IPS-15b (cell line): ENCODE measurements around the gene ZNF407.
"Not testable (repeated sequence)": the region's sequence is repeated elsewhere in the genome, so short reads cannot be mapped to it uniquely, and the experiment has no call there.

Experiments used
- H3K27me3 ChIP-seq: one replicate; pipeline ENCODE4 v1.6.1; 2013; ENCODE audit warnings: low read length; ENCODE audit not compliant: control insufficient read depth, insufficient read depth
- H3K36me3 ChIP-seq: one replicate; pipeline ENCODE4 v1.6.1; 2013; ENCODE audit warnings: low read length; ENCODE audit not compliant: control insufficient read depth, insufficient read depth
- H3K4me1 ChIP-seq: one replicate; pipeline ENCODE4 v1.6.1; 2013; ENCODE audit warnings: mild to moderate bottlenecking, low read length; ENCODE audit not compliant: control insufficient read depth, insufficient read depth
- H3K4me3 ChIP-seq: one replicate; pipeline ENCODE4 v1.5.1; 2013; ENCODE audit warnings: low read depth, low read length
- H3K9ac ChIP-seq: one replicate; pipeline ENCODE4 v1.6.1; 2013; ENCODE audit warnings: low read depth, mild to moderate bottlenecking, low read length
- H3K9me3 ChIP-seq: one replicate; pipeline ENCODE4 v1.6.1; 2013; ENCODE audit warnings: mild to moderate bottlenecking, low read length; ENCODE audit not compliant: control insufficient read depth, insufficient read depth

ZNF407 gene

DNA sequence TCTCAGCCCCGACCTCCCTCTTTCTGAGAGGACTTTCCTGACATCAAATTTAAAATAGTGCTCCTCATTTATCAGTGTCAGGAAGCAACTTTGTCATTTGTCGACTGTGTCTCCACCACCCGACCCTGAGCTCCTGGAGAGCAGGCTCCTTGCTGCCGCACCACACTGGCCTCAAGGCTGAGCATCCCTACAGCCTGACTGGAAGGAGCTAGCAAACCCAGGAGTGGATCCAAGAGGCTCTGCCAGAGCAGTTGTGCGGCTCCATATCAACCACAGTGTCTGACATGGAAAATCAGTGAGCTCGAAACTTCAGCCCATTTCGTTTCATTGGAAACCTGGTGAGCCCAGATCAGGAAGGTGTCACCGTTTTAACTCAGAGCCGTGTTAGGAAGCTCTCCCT is 486.1 kb downstream of the ZNF407 start:
- Histone ChIP-seq H3K36me3 (peaks cover 2% of the 10 kb centered on the region), H3K9me3 (peaks cover 5% of the 10 kb centered on the region), H3K4me3 (no peak overlapping the region), H3K4me1 (no peaks in the 10 kb centered on the region), H3K27me3 (no peaks in the 10 kb centered on the region), H3K9ac (no peak overlapping the region)

DNA sequence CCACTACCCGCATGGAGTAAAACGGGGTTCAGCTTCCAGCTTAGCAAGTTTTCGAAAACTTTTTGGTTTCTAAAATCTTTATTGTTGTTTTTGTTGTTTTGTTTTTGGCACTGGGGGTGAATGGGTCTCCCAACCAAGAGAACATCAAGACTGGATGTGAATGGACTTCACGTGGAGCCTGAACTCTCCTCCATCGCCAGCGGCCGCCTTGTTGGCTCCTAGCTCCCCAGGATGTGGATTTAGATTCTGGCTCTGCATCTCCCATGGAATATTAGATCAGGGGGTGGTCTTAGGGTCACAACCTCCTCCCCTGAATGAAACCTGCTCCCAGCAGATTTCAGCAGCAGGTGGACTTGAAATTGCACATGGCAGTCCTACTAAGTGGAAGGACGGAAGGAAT is 488.0 kb downstream of the ZNF407 start:
- not testable (repeated sequence) for H3K27me3 ChIP-seq, H3K36me3 ChIP-seq, H3K4me1 ChIP-seq, H3K9me3 ChIP-seq, H3K9ac ChIP-seq, H3K4me3 ChIP-seq

DNA sequence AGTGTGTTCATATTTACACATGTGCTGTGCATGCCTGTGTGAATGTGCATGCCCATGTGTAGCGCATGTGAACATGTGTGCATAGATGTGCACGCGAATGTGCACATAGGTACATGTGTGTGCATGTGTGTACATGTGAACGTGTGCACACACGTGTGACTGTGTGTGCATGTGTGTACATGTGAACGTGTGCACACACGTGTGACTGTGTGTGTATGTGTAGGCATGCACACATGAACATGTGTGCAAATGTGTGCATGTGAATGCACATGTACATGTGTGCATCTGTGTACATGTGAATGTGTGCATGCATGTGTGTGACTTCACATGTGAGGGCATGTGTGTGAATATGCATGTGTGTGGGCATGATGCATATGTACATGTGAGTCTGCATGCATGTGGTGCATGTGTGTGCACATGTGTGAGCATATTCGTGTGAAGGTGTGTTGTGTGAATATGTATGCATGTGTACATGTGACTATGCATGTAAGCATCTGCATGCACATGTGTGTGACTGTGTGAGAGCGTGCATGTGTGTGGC is 488.9 kb downstream of the ZNF407 start:
- Histone ChIP-seq H3K36me3 (peaks cover 2% of the 10 kb centered on the region), H3K9me3 (peaks cover 5% of the 10 kb centered on the region), H3K9ac (no peak overlapping the region), H3K27me3 (no peaks in the 10 kb centered on the region), H3K4me1 (no peaks in the 10 kb centered on the region), H3K4me3 (no peak overlapping the region)

DNA sequence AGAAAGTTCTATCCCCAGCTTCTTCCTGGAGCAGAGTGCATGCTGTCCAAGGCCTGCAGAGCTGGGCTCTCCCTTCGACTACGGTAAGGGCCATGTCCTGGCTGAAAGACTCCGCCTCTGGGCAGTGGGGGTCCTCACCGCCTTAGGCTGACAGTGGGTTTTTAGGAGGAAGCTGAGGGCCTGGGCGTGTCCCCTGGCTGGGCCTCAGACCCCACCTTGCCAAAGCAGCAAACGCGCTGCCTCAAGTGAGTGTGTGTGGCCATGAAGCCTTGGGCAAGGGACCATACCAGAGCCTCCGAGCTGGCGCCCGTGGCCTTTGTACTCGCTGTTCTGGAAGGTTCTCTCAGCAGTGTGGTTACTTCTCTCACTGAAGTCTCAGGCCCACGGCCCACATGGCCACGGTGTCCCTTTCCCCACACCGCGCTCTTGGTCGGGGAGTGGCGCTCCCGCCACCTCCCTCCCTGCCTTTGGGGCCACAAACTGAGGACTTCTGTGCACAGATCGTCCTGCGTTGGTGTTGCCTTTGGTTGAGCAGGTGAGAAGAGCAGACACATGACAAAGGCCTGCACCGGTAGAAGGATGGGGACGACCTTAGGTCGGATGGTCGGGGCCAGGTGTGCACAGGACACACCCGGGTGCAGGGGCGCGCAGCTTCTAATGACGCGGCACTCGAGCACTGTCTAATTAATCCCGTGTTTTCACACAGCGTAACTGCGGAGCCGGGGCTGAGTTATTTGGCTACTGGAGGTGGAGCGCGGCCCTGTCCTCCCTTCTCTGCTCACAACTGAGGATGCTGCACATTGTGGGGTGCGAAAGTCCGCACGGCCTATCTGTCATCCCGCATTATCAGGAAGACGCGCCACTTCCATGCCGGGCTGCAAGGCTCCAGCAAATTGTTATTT is 489.7 kb downstream of the ZNF407 start:
- H3K9ac ChIP-seq, result no peak overlapping the region
- H3K9me3 ChIP-seq, result peaks cover 5% of the 10 kb centered on the region
- H3K4me3 ChIP-seq, result no peak overlapping the region
- no peaks in the 10 kb centered on the region for H3K27me3 ChIP-seq
- H3K4me1 ChIP-seq, result no peaks in the 10 kb centered on the region
- H3K36me3 ChIP-seq, result peaks cover 2% of the 10 kb centered on the region

DNA sequence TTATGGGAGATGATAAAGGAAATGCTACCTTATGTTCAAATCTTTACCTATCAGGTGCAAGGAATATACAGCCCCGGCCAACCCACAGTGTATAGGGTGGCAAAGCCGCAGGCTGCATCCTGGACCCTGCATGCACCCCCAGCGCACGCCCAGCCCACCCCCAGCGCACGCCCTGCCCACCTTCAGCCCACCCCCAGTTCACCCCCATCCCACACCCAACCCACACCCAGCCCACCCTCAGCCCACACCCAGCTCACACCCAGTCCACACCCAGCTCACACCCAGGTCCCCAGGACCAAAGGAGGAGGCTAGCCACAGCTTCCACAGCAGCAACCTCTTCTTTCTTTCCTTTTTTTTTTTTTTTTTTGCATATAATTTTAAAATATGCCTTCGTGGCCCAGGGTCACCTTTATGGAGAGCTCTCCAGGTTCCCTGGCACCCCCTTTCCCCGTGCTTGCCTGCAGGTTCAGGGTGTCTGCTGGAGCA is 490.4 kb downstream of the ZNF407 start:
- Histone ChIP-seq H3K9me3 (peaks cover 5% of the 10 kb centered on the region), H3K36me3 (peaks cover 2% of the 10 kb centered on the region), H3K9ac (no peak overlapping the region), H3K4me3 (no peak overlapping the region), H3K27me3 (no peaks in the 10 kb centered on the region), H3K4me1 (no peaks in the 10 kb centered on the region)

DNA sequence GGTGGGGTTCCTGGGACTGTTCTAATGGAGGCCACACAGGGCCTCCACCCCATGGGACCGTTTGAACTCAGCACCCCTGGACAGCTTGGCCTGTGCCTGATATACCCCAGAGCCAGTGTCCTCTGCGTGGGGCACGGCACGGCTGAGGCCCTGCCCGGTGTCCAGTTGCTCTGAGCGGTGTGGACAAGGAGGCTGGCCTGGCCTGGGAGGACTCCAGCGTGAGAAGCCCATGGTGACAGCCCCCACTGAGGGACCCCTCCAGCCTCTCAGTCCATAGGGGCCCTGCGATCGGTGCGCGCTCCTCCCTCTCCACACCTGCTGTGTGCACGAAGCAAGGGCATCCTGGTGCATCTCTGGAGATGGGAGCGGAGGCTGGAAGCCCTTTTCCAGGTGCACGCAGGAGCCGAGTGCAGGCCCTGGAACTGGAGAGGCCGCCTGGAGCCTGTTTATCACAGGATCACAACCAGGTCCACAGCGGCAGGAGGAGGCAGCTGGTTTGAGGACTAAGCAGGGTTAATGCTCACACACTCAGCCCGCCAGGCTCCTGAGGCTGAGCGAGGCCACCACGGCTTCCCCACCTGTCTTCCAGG is 491.0 kb downstream of the ZNF407 start:
- no peaks in the 10 kb centered on the region for H3K4me1 ChIP-seq
- H3K9ac ChIP-seq, result no peak overlapping the region
- no peak overlapping the region for H3K4me3 ChIP-seq
- H3K9me3 ChIP-seq, result peaks cover 5% of the 10 kb centered on the region
- H3K36me3 ChIP-seq, result peaks cover 2% of the 10 kb centered on the region
- H3K27me3 ChIP-seq, result no peaks in the 10 kb centered on the region

DNA sequence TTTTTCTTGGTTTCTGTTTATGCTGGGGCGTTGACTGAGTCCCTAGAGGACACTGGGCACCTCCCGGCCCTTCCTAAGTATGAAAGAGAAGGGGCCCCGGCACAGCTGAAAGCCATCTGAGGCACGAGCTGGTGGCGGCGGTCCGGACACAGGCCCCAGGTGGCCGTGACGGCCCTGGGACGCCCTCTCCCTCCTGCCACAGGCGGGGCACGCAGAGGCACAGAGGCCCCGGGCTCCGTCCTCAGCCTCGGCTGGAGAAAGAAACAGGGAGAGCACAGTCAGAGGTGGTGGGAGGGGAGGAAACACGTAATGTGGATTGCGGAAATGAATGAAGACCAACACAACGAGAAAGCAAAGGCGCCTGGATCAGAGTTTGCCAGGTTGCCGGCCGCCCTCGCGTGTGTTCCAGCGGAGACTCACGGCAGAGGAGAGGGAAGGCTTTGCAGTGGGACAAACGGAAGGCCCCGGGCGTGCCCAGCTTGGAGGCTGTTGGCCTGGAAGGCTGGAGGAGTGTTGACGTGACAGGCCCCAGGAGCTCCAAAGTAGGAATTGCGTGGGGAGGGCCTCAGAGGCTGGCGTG is 492.2 kb downstream of the ZNF407 start:
- Histone ChIP-seq H3K9me3 (peaks cover 5% of the 10 kb centered on the region), H3K36me3 (peaks cover 2% of the 10 kb centered on the region), H3K9ac (no peak overlapping the region), H3K4me1 (no peaks in the 10 kb centered on the region), H3K4me3 (no peak overlapping the region), H3K27me3 (no peaks in the 10 kb centered on the region)

DNA sequence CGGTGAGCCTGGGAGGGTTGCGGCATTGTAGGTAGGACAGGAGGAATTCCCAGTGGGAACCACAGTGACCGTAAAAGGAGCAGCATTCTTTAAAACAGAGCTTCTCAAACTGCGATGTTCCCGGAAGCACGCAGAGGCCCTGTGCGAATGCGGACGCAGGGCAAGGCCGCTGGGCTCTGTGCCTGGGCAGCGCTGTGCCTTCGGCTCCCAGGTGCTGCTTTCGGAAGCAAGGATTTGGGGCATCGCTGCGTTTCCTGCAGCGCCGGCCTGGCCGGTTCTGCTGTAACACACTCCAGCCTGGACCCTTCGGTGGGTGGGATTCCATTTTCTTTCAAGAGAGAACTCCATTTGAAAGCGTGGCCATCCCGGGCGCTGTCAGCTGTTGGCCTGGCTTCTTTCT is 492.7 kb downstream of the ZNF407 start:
- Histone ChIP-seq H3K9me3 (peaks cover 5% of the 10 kb centered on the region), H3K36me3 (peaks cover 2% of the 10 kb centered on the region), H3K4me3 (no peak overlapping the region), H3K4me1 (no peaks in the 10 kb centered on the region), H3K27me3 (no peaks in the 10 kb centered on the region), H3K9ac (no peak overlapping the region)

DNA sequence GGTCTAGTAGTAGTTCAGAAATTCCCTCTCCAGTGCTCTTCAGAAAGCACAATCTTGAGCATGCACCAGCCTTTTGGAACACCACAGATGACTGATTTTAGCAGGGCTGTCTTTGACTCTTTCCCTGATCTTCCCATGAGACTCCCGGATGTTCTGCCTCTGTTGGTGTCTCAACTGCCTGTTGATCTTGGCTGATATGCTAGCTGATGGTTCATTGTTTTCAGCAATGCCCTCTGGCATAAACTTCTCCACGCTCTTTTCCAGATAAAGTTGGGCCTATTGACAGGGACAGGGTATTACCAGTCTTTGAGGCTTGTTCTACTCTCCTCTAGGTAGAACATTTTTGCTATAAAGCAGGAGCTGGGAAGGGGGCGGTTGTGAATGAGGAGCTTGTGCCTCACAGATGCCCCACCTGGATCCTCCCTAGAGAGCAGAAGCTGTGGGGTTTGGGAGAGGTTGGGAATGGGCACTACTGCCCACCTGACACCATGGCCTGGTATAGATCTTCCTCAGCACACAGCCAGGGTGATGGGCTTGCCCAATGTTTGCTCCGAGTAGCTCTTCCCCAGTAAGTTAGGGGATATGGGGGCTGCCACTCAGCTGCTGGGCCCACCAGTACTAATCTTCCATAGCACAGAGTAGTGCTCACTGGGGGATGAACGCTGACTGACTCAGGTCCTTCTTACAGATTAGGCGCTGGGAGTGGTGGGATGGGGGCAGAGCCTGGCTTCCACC is 500.0 kb downstream of the ZNF407 start:
- Histone ChIP-seq H3K36me3 (no peaks in the 10 kb centered on the region), H3K4me3 (no peak overlapping the region), H3K9ac (no peak overlapping the region), H3K4me1 (no peaks in the 10 kb centered on the region), H3K9me3 (peaks cover 8% of the 10 kb centered on the region), H3K27me3 (no peaks in the 10 kb centered on the region)

DNA sequence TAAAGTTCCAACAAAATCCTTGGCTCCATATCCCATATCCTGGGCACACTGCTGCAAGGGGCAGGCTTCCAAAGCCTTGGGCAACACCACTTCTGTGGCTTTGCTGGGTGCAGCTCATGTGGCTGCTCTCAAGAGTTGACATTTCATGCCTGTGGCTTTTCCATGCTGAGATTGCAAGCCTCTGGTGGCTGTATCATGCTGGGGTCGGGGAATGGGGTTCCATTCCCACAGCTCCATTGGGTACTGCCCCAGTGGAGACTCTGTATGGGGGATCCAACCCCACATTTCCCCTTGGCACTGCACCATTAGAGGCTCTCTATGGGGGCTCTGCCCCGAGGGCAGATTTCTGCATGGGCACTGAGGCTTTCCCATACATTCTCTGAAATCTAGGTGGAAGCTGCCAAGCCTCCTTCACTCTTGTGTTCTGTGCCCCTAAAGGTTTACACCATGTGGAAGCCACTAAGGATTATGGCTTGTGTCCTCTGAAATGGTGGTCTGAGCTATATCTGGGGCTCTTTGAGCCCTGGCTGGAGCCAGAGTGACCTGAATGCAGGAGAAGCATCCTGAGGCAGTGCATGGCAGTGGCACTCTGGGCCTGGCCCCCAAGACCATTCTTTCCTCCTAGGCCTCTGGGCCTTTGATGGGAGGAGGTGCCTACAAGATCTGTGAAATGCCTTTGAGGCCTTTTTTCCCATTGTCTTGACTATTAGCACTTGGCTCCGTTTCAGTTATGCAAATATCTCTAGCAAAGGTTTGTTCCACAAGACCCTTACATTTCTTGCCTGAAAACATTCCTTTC is 503.4 kb downstream of the ZNF407 start:
- Histone ChIP-seq H3K9me3 (peaks cover 8% of the 10 kb centered on the region), H3K36me3 (no peaks in the 10 kb centered on the region), H3K9ac (no peak overlapping the region), H3K27me3 (no peaks in the 10 kb centered on the region), H3K4me3 (no peak overlapping the region), H3K4me1 (no peaks in the 10 kb centered on the region)

DNA sequence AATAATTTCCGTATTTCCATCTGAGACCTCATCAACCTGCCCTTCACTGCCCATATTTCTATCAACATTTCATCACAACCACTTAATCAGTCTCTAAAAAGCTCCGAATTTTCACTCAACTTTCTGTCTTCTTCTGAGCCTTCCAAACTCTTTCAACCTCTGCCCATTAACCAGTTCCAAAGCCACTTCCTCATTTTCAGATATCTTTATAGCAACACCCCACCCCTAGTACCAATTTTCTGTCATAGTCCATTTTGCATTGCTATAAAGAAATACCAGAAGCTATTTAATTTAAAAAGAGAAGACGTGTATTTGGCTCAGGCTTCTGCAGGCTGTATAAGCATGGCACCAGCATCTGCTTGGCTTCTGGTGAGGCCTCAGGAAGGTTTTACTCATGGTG is 504.2 kb downstream of the ZNF407 start:
- no peak overlapping the region for H3K9ac ChIP-seq
- peaks cover 8% of the 10 kb centered on the region for H3K9me3 ChIP-seq
- no peaks in the 10 kb centered on the region for H3K36me3 ChIP-seq
- H3K4me1 ChIP-seq, result no peaks in the 10 kb centered on the region
- no peak overlapping the region for H3K4me3 ChIP-seq
- no peaks in the 10 kb centered on the region for H3K27me3 ChIP-seq
